ENCODE data around the gene SYNCRIP. TPM values are rescaled to one million over a fixed set of nuclear protein-coding genes. Genes with fewer than 3 reads are reported as not detected.
A peak's percentile ranks its signal among the peaks of the same experiment; 100 is the strongest.

The SYNCRIP gene
- total and polyA plus RNA-seq, 2 of the 13 experiments (the other 11 are each of a cell fraction or from before 2014, with no cell fraction given) = 8.1 to 112 TPM

GRCh38 chr6:85678602-85679444, 36.1 kb upstream of the SYNCRIP start (continued):
- TF ChIP-seq ZNF503 (CRISPR knock-in tag; IDR thresholded peaks at IDR 0.05) (peak; percentile 71; the same call in 1 of the 2 replicates), SPEN (CRISPR knock-in tag; IDR thresholded peaks at IDR 0.05; ENCODE audit: low read depth) (peak; percentile 82), ZNF720 (CRISPR knock-in tag; IDR thresholded peaks at IDR 0.05) (no peak), ZBTB39 (CRISPR knock-in tag; IDR thresholded peaks at IDR 0.05) (peak; percentile 32; the same call in 1 of the 2 replicates), GTF2F1 (IDR thresholded peaks at IDR 0.05; ENCODE audit: low read length) (peak; percentile 99), HNRNPLL (IDR thresholded peaks at IDR 0.05; ENCODE audit: low read depth, low read length, poor library complexity, severe bottlenecking) (peak; percentile 90), MED13 (CRISPR knock-in tag; IDR thresholded peaks at IDR 0.05) (peak; percentile 44), SMARCC2 (IDR thresholded peaks at IDR 0.05) (no peak), E2F1 (CRISPR knock-in tag; IDR thresholded peaks at IDR 0.05) (peak; percentile 94), ISL2 (CRISPR knock-in tag; IDR thresholded peaks at IDR 0.05) (peak; percentile 74), ESRRA (CRISPR knock-in tag; IDR thresholded peaks at IDR 0.05; ENCODE audit: low read depth) (peak; percentile 52; the same call in 1 of the 2 replicates), RFX5 (IDR thresholded peaks at IDR 0.05; ENCODE audit: low read depth, low read length) (0 out of 2 replicates have a peak, but pooled peaks have one; percentile 28), KLF13 (CRISPR knock-in tag; IDR thresholded peaks at IDR 0.05) (no peak; the same call in 1 of the 2 replicates), ZNF337 (CRISPR knock-in tag; IDR thresholded peaks at IDR 0.05; ENCODE audit: borderline replicate concordance, low read depth) (peak; percentile 91; the same call in 1 of the 2 replicates), ZNF180 (CRISPR knock-in tag; IDR thresholded peaks at IDR 0.05; ENCODE audit: borderline replicate concordance, low read depth) (no peak), DR1 (CRISPR knock-in tag; IDR thresholded peaks at IDR 0.05) (peak; percentile 98), ZNF639 (CRISPR knock-in tag; conservative IDR thresholded peaks at IDR 0.05) (peak; percentile 56; the same call in 1 of the 2 replicates), RBM22 (optimal IDR thresholded peaks at IDR 0.05; ENCODE audit: low read length) (peak; percentile 83), ZNF317 (CRISPR knock-in tag; IDR thresholded peaks at IDR 0.05) (peak; percentile 62; the same call in 1 of the 2 replicates), SMAD3 (CRISPR knock-in tag; IDR thresholded peaks at IDR 0.05) (peak; percentile 54; the same call in 1 of the 2 replicates), ZMYM3 (CRISPR knock-in tag; IDR thresholded peaks at IDR 0.05) (no peak; the same call in none of the 2 replicates), HDAC1 (CRISPR knock-in tag; IDR thresholded peaks at IDR 0.05) (peak; percentile 98), CEBPB (IDR thresholded peaks at IDR 0.05; ENCODE audit: borderline replicate concordance, low read depth, low read length) (no peak), HNRNPH1 (optimal IDR thresholded peaks at IDR 0.05; ENCODE audit: low read depth, low read length) (peak; percentile 93)

Measured in HepG2 (cell line).